Activated B cell treated with CpG ODN at 0.5 μM for 24 hours (primary cell): ENCODE results near the gene CLCF1. TPM values are rescaled to one million over a fixed set of nuclear protein-coding genes. Genes with fewer than 3 reads are reported as not detected.
"Not testable (repeated sequence)": the region's sequence is repeated elsewhere in the genome, so short reads cannot be mapped to it uniquely, and the experiment has no call there.

Experiments used
- ATAC-seq: fragments of 200-7000 bp; cut with Tn5 transposase; one replicate; pipeline ENCODE4 v1.10.0; 2021; ENCODE audit warnings: low read depth, mild to moderate bottlenecking, moderate library complexity
- CTCF ChIA-PET: fragments of 350-600 bp; sonication (Branson Sonifier 250); formaldehyde crosslinking; loops from one replicate; lab custom pipeline; 2021; ENCODE audit warnings: antibody characterized with exemption; lab: Charles Lee
- POLR2A ChIA-PET: fragments of 350-600 bp; sonication (Branson Sonifier 250); formaldehyde crosslinking; loops from one replicate; lab custom pipeline; 2021; ENCODE audit warnings: antibody characterized with exemption; lab: Charles Lee
- DNase-seq: peaks from one replicate; pipeline ENCODE4 v3.0.0; 2022
- H3K27ac Mint-ChIP-seq: one replicate; pipeline ENCODE4 v1.8.0; 2020; ENCODE audit warnings: mixed read lengths
- H3K27me3 Mint-ChIP-seq: one replicate; pipeline ENCODE4 v1.8.0; 2021; ENCODE audit warnings: mixed read lengths
- H3K36me3 Mint-ChIP-seq: one replicate; pipeline ENCODE4 v1.8.0; 2021; ENCODE audit warnings: low read depth, mixed read lengths
- H3K4me1 Mint-ChIP-seq: one replicate; pipeline ENCODE4 v1.8.0; 2021; ENCODE audit warnings: mixed read lengths
- H3K4me3 Mint-ChIP-seq: one replicate; pipeline ENCODE4 v1.8.0; 2020; ENCODE audit warnings: mild to moderate bottlenecking, mixed read lengths
- H3K9me3 Mint-ChIP-seq: one replicate; pipeline ENCODE4 v1.8.0; 2020; ENCODE audit warnings: mixed read lengths
- intact Hi-C: fragments of 100-400 bp; cut with micrococcal nuclease; formaldehyde crosslinking; loops from one replicate; pipeline ENCODE4 v1.15.1; 2024
- total RNA-seq: library from RNA; stranded (reverse); gene quantifications from 2 replicates; pipeline ENCODE4 v1.2.3, GENCODE V29; 2022
- TF ChIP-seq, protein P1 (sequence below): fragments of 200-600 bp; IDR thresholded peaks from one replicate; pipeline ENCODE4 v1.8.0; 2022; ENCODE audit warnings: antibody characterized with exemption, mild to moderate bottlenecking

The CLCF1 gene
- total RNA-seq, 1 donor from 2014 or later: 30.7 TPM

- Mint-ChIP-seq H3K27ac (peak overlapping the region; percentile 88), H3K36me3 (peaks cover 36% of the 10 kb centered on the region), H3K27me3 (no peaks in the 10 kb centered on the region), H3K4me3 (peak overlapping the region; percentile 60), H3K9me3 (no peaks in the 10 kb centered on the region), H3K4me1 (peaks cover 88% of the 10 kb centered on the region)
- TF ChIP-seq, protein P1, sequence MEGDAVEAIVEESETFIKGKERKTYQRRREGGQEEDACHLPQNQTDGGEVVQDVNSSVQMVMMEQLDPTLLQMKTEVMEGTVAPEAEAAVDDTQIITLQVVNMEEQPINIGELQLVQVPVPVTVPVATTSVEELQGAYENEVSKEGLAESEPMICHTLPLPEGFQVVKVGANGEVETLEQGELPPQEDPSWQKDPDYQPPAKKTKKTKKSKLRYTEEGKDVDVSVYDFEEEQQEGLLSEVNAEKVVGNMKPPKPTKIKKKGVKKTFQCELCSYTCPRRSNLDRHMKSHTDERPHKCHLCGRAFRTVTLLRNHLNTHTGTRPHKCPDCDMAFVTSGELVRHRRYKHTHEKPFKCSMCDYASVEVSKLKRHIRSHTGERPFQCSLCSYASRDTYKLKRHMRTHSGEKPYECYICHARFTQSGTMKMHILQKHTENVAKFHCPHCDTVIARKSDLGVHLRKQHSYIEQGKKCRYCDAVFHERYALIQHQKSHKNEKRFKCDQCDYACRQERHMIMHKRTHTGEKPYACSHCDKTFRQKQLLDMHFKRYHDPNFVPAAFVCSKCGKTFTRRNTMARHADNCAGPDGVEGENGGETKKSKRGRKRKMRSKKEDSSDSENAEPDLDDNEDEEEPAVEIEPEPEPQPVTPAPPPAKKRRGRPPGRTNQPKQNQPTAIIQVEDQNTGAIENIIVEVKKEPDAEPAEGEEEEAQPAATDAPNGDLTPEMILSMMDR: no peak
- no peak for ATAC-seq
- intact Hi-C loops: no loop called here
- CTCF ChIA-PET: interaction anchor here (1.1 kb wide), 1 partner anchor 12 kb away, joined by 3 read pairs; no protein-coding TSS in a partner anchor
- DNase-seq: no peak
- POLR2A ChIA-PET: interaction anchor here (0.6 to 3.5 kb wide), 13 partner anchors 13 to 265 kb away, joined by 3 to 113 read pairs (median 5); partner anchors contain the start of genes PTPRCAP, RPS6KB2 and TMEM134
Observed at GRCh38 chr11:67406420-67406968, 33.1 kb upstream of the CLCF1 start.

DNA sequence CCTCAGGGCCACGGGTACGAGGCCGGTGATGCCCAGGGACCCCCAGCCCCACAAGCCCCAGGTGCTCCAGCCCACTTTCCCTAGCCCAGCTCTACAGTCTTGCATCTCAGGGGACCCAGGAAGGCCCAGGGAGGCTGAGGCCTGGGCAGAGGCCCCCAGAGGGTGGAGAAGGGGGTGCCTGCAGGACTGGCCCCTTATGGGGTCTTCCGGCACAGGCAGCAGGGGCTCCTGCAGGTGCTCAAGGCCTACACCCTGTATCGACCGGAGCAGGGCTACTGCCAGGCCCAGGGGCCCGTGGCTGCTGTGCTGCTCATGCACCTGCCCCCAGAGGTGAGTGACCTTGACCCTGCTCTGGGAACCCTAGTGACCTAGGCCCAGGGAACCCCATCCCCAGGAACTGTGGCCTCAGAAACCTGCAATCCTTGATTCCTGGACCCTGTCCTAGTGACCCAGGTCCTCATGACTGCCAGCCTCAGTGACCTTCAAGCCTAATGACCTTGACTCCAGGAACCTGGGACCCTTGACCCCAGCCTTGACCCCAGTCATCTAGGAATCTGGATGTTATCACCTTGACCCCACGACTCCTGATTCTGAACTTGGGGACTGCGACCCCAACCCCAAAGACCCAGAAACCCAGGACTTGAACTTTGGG, 32.4 kb upstream of the CLCF1 start:
- Mint-ChIP-seq H3K27me3 (no peaks in the 10 kb centered on the region), H3K4me1 (peaks cover 85% of the 10 kb centered on the region), H3K27ac (peak overlapping the region; percentile 91), H3K4me3 (peak overlapping the region; percentile 60), H3K36me3 (peaks cover 37% of the 10 kb centered on the region), H3K9me3 (no peaks in the 10 kb centered on the region)
- intact Hi-C loops: no loop called here
- TF ChIP-seq, protein P1: no peak
- DNase-seq (no peak), ATAC-seq (no peak)
- ChIA-PET CTCF (interaction anchor here (1.1 to 5.7 kb wide), 2 partner anchors 13 to 50 kb away, joined by 3 to 53 read pairs; no protein-coding TSS in a partner anchor), POLR2A (interaction anchor here (3.0 to 17.5 kb wide), 6 partner anchors 11 to 64 kb away, joined by 22 to 693 read pairs (median 110); partner anchors contain the start of genes CARNS1, CORO1B, POLD4 and PTPRCAP)

DNA sequence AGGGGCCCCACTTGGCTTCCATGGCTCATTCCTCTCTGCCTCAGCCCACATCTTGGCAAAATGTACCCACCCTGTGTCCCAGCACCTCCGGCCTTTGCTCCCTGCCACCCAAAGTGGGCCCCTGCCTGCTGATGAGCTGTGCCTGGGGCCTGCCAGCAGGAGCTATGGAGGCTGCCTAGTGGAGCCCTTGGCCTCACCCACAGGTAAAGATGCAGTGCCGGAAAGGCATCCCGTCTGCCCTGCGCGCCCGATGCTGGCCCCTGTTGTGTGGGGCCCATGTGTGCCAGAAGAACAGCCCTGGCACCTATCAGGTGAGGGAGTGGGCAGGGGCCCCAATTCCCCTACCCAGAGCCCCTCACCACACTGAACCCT, 31.8 kb upstream of the CLCF1 start:
- POLR2A ChIA-PET: interaction anchor here (3.0 to 17.5 kb wide), 7 partner anchors 11 to 64 kb away, joined by 22 to 693 read pairs (median 100); partner anchors contain the start of genes CARNS1, CORO1B, POLD4 and PTPRCAP
- intact Hi-C loops: no loop called here
- H3K27ac Mint-ChIP-seq: peak overlapping the region; percentile 91
- H3K36me3 Mint-ChIP-seq: peaks cover 43% of the 10 kb centered on the region
- no peaks in the 10 kb centered on the region for H3K9me3 Mint-ChIP-seq
- H3K27me3 Mint-ChIP-seq: no peaks in the 10 kb centered on the region
- CTCF ChIA-PET: interaction anchor here (1.1 to 5.7 kb wide), 2 partner anchors 14 to 49 kb away, joined by 3 to 53 read pairs; no protein-coding TSS in a partner anchor
- H3K4me1 Mint-ChIP-seq: peaks cover 85% of the 10 kb centered on the region
- TF ChIP-seq, protein P1: no peak
- DNase-seq: no peak
- ATAC-seq: no peak
- peak overlapping the region; percentile 90 for H3K4me3 Mint-ChIP-seq

GRCh38 chr11:67404515-67405195, 31.3 kb upstream of the CLCF1 start:
- intact Hi-C loops: loop anchor here (5.0 kb wide), 3 partner anchors 183 to 228 kb away; partner anchors contain the start of gene NDUFV1
- Mint-ChIP-seq H3K4me3 (peak overlapping the region; percentile 90), H3K36me3 (peaks cover 42% of the 10 kb centered on the region), H3K9me3 (no peaks in the 10 kb centered on the region), H3K27ac (peak overlapping the region; percentile 91), H3K27me3 (no peaks in the 10 kb centered on the region), H3K4me1 (peaks cover 84% of the 10 kb centered on the region)
- POLR2A ChIA-PET: interaction anchor here (0.7 to 17.5 kb wide), 14 partner anchors 12 to 209 kb away, joined by 3 to 693 read pairs (median 35); partner anchors contain the start of genes AIP, CARNS1, CLCF1 and CORO1B
- CTCF ChIA-PET: interaction anchor here (1.1 to 5.7 kb wide), 2 partner anchors 14 to 48 kb away, joined by 3 to 53 read pairs; no protein-coding TSS in a partner anchor
- DNase-seq (no peak), ATAC-seq (no peak)
- TF ChIP-seq, protein P1: no peak

DNA sequence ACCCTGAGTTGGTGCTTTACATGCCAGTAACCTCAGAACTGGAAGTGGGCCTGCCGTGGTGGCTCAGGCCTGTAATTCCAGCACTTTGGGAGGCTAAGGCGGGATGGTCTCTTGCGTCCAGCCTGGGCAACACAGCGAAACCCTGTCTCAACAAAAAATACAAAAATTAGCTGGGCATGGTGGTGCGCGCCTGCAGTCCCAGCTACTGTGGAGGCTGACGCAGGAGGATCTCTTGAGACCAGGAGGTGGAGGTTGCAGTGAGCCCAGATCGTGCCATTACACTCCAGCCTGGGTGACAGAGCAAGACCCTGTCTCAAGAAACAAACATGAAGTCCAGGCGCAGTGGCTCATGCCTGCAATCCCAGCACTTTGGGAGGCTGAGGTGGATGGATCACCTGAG, 29.7 kb upstream of the CLCF1 start:
- H3K27me3 Mint-ChIP-seq, ATAC-seq, DNase-seq, H3K9me3 Mint-ChIP-seq: not testable (repeated sequence)
- peak overlapping the region; percentile 91 for H3K27ac Mint-ChIP-seq
- ChIA-PET CTCF (interaction anchor here (1.1 to 5.7 kb wide), 3 partner anchors 10 to 33 kb away, joined by 5 to 53 read pairs (median 9); no protein-coding TSS in a partner anchor), POLR2A (interaction anchor here (0.5 to 17.5 kb wide), 17 partner anchors 12 to 163 kb away, joined by 3 to 693 read pairs (median 16); partner anchors contain the start of genes AIP, ANKRD13D, CARNS1 and CDK2AP2)
- intact Hi-C loops: loop anchor here (1.0 to 5.0 kb wide), 6 partner anchors 18 to 229 kb away; partner anchors contain the start of genes AIP and NDUFV1
- peaks cover 80% of the 10 kb centered on the region for H3K4me1 Mint-ChIP-seq
- peak overlapping the region; percentile 90 for H3K4me3 Mint-ChIP-seq
- peaks cover 50% of the 10 kb centered on the region for H3K36me3 Mint-ChIP-seq

- Mint-ChIP-seq H3K27ac (peak overlapping the region; percentile 91), H3K4me1 (peaks cover 79% of the 10 kb centered on the region), H3K36me3 (peaks cover 52% of the 10 kb centered on the region), H3K4me3 (peak overlapping the region; percentile 76)
- not testable (repeated sequence) for DNase-seq, H3K9me3 Mint-ChIP-seq, ATAC-seq, H3K27me3 Mint-ChIP-seq
- ChIA-PET CTCF (interaction anchor here (0.7 to 5.7 kb wide), 22 partner anchors 10 to 104 kb away, joined by 3 to 53 read pairs (median 8); partner anchors contain the start of genes CARNS1, PITPNM1, POLD4 and PTPRCAP), POLR2A (interaction anchor here (0.7 to 17.5 kb wide), 31 partner anchors 11 to 1447 kb away, joined by 3 to 693 read pairs (median 11); partner anchors contain the start of genes AIP, ANKRD13D, CARNS1 and CDK2AP2)
- intact Hi-C loops: loop anchor here (1.0 to 5.0 kb wide), 5 partner anchors 49 to 230 kb away; partner anchors contain the start of genes AIP, NDUFV1 and POLD4
Observed at GRCh38 chr11:67402192-67402839, 28.9 kb upstream of the CLCF1 start.
